GM19463 (cell line): Measurements from ENCODE around the gene ITFG2.

Experiments used
- ATAC-seq: cut with Tn5 transposase; IDR thresholded peaks from one replicate; pipeline ENCODE4 v1.9.1; 2021; ENCODE audit warnings: mild to moderate bottlenecking, moderate library complexity; ENCODE audit not compliant: unreplicated experiment

Gene ITFG2

DNA sequence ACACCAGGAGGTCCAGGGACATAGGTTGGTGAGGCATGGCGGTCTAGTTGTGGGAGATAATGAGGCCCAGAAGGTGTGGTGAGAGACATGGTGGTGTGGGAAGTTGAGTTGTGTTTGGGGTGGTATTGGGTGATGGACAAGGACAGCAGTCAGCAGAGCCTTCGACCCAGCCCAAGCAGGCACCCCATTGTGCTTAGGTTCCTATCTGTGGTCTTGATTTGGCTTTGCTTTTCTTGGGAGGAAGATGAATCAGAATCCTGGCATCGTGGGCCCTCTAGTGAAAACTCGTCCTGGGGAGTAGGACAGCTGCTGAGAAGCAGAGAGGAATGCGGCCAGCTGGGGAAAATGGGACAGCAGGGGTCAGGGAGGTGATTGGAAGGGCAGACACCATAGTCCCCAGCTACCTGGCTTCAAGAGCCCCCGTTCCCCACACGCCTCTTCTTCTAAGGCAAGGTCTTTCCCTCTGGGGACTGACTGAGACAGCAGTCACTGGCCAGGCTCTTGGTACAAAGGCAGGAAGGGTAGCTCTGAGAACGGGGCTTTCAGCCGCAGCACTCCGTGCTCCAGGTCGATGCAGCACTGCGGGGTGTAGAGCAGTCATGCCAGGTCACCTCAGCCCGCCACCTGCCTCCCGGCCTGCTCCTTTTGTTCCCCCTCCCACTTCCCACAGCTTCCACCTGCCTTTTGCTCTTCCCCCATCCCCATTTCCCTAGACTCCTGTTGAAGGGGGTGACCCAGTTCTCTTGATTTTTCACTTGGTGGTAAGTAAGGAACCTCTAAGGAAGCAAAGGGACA, 14.4 kb downstream of the ITFG2 start:
- no peak for ATAC-seq

DNA sequence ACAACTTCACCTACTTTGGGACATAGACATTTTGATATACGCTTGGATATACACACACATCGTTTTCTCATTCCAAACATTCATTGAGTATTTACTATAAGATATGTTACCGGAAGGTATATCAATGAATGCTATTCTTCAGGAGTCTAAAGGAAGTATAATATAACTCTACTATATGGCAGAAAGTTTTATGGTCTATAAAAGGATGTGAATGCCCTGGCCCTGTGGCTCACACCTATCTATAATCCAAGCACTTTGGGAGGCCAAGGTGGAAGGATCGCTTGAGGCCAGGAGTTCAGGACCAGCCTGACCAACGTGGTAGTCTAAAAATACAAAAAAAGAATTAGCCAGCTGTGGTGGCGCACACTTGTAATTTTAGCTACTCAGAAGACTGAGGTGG, 16.8 kb downstream of the ITFG2 start:
- ATAC-seq, result no peak

DNA sequence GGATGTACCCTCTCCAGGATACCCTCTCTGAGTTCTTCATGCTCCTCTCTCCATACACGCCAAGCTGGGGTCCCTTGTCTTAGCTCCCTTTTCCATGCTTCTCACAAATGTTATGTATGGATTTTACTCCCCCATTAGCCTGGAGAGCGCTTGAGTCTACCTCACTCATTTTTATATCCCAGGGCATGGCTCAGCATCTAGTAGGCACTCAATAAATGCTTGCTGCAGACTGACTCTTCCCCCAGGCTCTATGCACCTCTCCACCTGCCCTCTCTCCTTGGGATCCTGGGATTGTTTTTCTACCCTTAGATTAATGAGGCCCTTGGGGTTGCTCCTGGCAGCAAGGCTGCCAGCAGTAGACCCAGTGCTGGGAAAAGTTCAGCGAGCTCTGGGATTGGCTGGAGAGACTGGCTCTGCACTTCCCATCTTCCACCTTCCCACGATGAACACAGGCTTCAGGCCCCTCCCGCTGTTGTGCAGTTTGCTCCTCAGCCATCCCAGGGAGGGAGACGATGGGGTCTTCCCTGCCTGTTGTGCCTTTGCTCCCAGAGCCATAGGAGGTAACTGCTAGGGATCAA, 20.2 kb downstream of the ITFG2 start:
- ATAC-seq, result no peak

- no peak for ATAC-seq
Measured at GRCh38 chr12:2833327-2833726, 20.9 kb downstream of the ITFG2 start.

GRCh38 chr12:2833810-2834209, 21.3 kb downstream of the ITFG2 start:
- no peak for ATAC-seq

- ATAC-seq, result no peak
Measured at GRCh38 chr12:2834581-2835491, 22.4 kb downstream of the ITFG2 start, which contains the start of gene NRIP2. Gene NRIP2, minus strand, starts transcription at chr12:2835035. Its CDS starts 52 bp downstream, at chr12:2834983.

DNA sequence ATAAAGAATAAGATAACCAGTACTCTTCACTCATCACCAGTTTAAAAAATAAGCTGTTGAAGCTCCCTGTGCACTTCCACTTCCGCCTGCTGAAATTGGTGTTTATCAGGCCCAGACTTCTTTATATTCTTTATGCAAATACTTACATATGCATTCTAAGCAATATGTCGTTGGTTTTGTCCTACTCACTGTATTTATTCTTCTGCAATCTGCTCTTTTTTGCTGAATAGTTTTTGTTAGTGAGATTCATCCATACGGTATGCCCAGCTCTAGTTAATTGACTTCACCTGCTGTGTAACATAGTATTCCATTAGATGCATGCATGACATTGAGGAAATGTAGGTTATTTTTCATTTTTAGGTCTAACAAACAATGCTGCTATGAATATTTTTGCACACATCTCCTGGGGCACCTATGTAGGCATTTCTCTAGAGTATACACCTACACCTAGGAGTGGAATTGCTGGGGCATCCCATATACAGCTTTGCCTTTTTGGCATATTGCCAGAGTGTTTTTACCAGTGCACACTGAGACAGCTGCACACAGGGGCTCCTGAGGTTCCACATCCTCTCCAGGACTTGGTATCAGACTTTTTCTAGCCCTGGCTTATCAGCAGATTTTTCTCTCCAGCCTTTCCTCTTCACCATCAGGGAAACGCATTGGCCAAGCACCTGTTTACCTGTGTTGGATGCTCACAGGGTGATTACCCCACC, 23.4 kb downstream of the ITFG2 start:
- no peak for ATAC-seq

DNA sequence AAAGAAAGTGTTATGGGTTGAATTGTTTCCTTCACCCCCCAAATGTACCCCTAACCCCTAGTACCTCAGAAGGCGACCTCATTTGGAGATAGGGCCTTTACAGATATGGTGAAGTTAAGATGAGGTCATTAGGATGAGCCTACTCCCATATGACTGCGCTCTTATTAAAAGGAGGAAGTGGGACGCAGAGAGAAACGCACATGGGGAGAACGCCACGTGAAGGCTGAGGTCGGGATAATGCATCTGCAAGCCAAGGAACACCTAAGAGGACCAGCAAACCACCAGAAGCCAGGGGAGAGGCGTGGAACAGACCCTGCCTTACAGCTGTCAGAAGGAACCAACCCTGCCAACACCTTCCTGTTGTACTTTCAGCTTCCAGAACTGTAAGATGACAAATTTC, 24.1 kb downstream of the ITFG2 start:
- no peak for ATAC-seq

- ATAC-seq, result no peak
Measured at GRCh38 chr12:2841056-2841650, 28.7 kb downstream of the ITFG2 start.

DNA sequence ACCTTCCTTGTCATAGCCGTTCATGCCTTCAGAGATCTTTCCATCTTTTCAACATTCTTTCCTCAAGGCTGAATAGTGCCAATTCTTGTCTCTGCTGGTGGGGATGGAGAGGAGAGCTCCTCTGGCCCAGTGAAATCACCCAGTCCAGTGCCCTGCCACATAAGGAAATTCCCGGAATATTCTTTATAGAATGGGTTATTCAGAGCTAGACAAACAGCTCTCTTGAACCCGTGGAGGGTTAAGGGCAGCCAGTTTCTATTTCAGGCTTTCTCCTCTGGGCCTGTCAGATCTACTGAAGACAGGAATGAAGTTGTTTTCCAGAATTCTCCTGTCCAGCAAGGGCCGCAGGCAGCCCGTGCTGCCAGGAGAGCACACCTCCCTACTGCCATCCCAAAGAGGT, 30.5 kb downstream of the ITFG2 start:
- ATAC-seq, result no peak

- no peak for ATAC-seq
Measured at GRCh38 chr12:2844786-2845185, 32.3 kb downstream of the ITFG2 start.

DNA sequence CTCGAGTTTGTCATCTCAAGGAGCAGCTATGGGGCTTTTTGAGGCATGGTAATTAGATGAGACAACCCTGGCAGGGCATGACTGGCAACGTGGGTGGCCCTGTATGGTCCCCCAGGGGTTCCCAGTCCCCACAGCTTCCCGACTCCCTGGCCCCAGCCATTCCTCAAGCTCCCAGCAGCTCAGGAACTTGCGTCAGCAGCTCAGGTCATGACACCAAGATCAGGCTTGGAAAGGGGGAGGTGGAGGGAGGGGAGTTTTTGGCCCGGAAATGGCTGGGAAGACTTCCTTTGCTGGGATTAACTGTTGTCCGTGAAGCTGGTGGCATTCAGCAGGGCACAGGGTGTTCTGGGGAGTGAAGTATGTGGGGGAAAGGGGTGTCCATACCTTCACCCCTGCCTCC, 32.8 kb downstream of the ITFG2 start:
- ATAC-seq, result no peak

DNA sequence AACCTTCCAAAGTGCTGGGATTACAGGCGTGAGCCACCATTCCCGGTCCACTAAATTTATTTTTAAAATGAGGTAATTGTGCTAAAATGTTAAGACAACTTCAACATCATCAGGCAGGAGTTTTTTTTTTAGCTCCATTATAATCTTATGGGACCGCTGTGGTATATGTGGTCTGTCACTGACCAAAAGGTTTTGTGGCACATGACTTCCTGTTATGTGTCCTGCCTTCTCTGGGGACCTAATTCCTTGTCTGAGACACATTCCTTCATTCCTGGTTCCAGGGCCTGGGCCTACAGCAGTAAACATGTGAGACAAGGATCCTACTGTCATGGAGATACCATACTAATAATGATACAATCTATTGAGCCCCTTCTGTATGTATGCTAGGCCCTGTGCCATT, 39.5 kb downstream of the ITFG2 start:
- no peak for ATAC-seq

DNA sequence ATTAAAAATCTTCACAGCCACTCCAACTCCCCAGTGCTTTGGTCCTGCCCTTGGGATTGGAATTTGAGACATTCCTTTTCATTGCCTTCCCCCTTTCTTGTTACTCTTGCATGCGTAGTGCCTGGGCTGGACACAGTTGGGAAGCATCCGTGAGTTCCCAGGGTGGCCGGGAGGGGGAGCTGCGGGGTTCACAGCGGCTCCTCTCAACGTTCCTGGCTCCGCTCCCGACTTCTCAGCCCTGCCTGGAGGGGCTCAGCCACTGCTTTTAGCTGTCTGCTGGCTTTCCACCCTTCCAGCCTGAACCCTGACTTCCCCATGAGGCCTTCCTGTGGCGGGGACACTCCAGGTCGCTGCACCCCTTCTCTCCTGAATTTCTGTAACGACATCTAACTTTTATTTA, 41.2 kb downstream of the ITFG2 start:
- no peak for ATAC-seq

DNA sequence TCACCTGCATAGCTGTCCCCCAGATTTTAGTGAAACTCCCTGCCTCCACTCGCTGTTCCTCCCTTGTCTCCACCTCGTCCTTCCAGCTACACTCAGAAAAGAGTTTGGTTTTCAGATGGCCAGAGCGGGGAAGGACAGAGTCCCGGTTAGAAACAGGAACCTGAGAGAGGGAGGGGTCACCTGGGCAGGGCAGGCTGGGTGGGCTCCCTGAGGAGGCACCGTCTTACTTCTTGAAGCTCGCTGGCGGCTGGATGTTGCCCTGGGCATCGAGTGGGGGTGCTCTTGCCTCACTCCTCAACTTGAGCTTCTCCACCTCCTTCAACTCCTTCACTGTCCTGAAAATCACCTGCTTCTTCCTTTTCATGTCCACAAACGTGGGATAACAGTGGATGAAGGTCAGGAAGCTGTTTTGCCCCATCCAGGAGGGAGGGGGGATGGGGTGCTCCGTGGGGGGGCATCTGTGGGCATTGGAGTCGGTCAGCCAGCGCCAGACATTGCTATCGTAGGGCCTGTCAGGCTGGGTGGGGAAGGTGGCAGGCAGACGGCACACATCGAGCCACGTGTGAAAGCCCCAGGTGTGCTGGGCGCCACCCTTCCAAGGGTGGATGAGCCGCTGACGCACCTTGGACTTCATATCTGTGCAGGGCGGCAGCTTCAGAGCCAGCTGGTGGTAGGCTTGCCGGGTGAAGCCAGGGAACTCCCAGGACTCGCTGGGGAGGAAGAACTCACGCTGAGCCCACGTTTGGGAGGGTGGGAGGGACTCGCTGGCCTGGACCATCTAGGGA, 42.4 kb downstream of the ITFG2 start:
- ATAC-seq, result no peak

DNA sequence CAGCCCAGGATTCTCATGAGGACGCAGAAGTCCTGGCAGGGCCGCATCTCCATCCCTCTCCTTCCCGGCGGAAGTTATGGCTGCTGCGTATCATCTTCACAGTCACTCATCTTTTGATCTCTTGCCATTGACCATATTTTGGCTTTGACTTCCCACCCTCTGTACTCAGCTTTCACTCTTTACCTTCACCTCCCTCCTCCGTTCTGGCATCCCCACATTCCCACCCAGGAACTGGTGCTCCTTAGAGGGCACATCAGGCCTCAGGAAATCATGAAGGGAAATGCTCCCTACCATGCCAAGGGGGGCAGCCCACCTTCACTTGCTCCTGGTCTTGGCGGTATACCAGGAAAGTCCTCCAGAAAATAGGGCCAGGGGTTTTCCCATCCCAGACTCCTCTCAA, 43.1 kb downstream of the ITFG2 start:
- no peak for ATAC-seq

GRCh38 chr12:2856051-2856450, 43.6 kb downstream of the ITFG2 start:
- ATAC-seq, result no peak

DNA sequence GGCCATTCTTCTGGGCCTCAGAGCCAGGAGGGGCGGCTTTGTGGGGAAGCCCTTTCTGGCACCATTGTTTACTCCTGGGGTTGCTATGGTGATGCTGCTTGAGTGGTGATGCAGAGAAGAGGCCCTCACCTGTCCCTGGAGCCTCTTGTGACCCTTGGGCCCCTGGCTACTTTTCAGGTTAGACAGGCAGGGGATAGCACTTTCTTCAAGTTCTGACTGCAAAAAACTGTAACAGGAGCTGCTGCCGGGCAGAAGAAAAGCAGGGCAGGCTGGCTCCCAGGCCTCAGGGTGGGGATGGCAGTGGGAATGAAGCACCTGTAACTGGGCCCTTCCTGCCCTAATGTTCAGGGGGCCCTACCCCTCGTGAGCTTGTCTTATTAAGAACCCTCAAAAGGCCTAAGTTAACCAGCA, 44.6 kb downstream of the ITFG2 start, which contains the start of gene TEX52:
Gene TEX52 (minus strand): TSS at position 19 of the 411 bp plus-strand sequence. CDS start 13 bp downstream, at position 6.
- ATAC-seq, result no peak

- ATAC-seq, result no peak
Measured at GRCh38 chr12:2857576-2857975, 45.1 kb downstream of the ITFG2 start.

DNA sequence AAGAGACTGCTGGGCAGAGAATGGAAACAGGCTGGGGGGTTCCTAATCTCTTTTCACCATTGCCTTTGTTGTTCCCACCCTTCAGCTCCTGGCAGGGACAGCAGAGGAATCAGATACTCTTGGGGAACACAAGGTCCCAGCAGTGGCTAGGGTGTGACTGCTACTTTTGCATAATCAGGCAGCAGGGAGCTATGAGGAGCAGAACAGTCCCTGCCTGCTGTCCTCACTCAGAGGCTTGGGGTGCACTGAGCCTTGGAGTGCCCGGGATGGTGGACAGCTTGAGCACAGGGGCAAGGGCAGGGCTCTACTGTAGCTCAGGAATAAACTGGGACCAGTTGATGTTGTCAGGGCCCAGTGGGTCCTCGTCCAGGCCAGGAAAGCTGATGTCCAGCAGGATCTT, 45.9 kb downstream of the ITFG2 start:
- no peak for ATAC-seq
